Brain microvascular endothelial cell (primary cell): Measurements from ENCODE around the gene CERT1.

Experiments used
- DNase-seq: peaks from one replicate; pipeline ENCODE4 v3.0.0-alpha.2; 2020
- H3K27ac ChIP-seq: fragments of 250-450 bp; sonication (Bioruptor Pico); 2 replicates; pipeline ENCODE4 v1.5.1; 2020; ENCODE audit warnings: mild to moderate bottlenecking, moderate library complexity
- H3K27me3 ChIP-seq: fragments of 250-450 bp; sonication (Bioruptor Pico); replicated peaks from 2 replicates; pipeline ENCODE4 v1.5.1; 2020; ENCODE audit warnings: mild to moderate bottlenecking
- H3K36me3 ChIP-seq: fragments of 250-450 bp; sonication (Bioruptor Pico); replicated peaks from 2 replicates; pipeline ENCODE4 v1.5.1; 2020; ENCODE audit warnings: mild to moderate bottlenecking
- H3K4me3 ChIP-seq: 2 replicates; pipeline ENCODE4 v1.5.1; 2011; ENCODE audit warnings: low read depth, mild to moderate bottlenecking, control low read depth, low read length, moderate library complexity
- in situ Hi-C: cut with HindIII; loops from 2 replicates; pipeline ENCODE4 v1.10.0; 2017; ENCODE audit warnings: low sequenced_read_pairs, low pct_ligation_motif_present
- TF ChIP-seq, protein P1 (sequence below): IDR thresholded peaks from 2 replicates; pipeline ENCODE4 v1.5.1; 2011; ENCODE audit warnings: low read depth, mild to moderate bottlenecking, moderate library complexity, low read length, control low read depth, inconsistent platforms; ENCODE audit errors: missing control alignments

Gene CERT1

DNA sequence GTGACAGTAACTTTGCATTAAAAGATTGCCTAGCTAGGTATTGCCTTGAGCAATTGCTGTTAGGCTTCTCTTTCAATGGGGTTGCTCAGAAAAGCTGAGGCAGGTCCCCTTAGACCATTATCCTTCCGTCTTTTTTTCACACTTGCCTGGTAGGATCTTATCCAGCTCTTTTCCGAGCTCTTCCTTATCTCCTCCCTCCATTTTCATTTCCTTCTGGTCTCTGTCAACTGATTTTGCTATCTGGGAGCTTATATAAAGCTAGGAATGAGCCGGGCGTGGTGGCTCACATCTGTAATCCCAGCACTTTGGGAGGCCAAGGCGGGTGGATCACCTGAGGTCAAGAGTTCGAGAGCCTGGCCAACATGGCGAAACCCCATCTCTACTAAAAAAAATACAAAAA lies 181.0 kb downstream of the CERT1 start:
- no peak overlapping the region for H3K27ac ChIP-seq
- in situ Hi-C loops = no loop called here
- no peak for DNase-seq
- H3K27me3 ChIP-seq = no peaks in the 10 kb centered on the region
- no peaks in the 10 kb centered on the region for H3K36me3 ChIP-seq
- TF ChIP-seq, protein P1, sequence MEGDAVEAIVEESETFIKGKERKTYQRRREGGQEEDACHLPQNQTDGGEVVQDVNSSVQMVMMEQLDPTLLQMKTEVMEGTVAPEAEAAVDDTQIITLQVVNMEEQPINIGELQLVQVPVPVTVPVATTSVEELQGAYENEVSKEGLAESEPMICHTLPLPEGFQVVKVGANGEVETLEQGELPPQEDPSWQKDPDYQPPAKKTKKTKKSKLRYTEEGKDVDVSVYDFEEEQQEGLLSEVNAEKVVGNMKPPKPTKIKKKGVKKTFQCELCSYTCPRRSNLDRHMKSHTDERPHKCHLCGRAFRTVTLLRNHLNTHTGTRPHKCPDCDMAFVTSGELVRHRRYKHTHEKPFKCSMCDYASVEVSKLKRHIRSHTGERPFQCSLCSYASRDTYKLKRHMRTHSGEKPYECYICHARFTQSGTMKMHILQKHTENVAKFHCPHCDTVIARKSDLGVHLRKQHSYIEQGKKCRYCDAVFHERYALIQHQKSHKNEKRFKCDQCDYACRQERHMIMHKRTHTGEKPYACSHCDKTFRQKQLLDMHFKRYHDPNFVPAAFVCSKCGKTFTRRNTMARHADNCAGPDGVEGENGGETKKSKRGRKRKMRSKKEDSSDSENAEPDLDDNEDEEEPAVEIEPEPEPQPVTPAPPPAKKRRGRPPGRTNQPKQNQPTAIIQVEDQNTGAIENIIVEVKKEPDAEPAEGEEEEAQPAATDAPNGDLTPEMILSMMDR = no peak
- no peak overlapping the region for H3K4me3 ChIP-seq
